ENCODE measurements around the gene GALNT4. TPM values are rescaled to one million over a fixed set of nuclear protein-coding genes. Genes with fewer than 3 reads are reported as not detected.

GALNT4 gene
- total and polyA plus RNA-seq, 2 experiments from 2014 or later, result 1.3 to 4.0 TPM

DNA sequence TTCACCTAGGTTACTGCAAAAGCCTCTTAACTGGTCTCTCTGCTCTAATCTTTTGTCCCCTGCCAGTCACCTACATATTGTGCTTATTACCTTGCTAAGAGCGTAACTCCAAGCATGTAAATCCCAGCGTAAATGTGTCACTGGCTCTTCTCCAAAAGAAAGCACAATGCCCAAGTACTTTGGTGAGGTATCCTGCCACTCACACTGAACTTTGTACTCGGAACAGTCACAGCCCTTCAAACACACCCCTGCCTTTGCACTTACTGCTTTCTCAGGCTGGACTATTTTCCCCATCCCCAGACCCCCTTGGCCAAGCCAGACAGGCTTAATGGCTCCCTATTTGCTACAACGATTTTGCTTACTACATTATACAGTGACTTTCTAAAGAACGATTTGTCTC is 31.7 kb downstream of the GALNT4 start:
- TF ChIP-seq, protein P1, sequence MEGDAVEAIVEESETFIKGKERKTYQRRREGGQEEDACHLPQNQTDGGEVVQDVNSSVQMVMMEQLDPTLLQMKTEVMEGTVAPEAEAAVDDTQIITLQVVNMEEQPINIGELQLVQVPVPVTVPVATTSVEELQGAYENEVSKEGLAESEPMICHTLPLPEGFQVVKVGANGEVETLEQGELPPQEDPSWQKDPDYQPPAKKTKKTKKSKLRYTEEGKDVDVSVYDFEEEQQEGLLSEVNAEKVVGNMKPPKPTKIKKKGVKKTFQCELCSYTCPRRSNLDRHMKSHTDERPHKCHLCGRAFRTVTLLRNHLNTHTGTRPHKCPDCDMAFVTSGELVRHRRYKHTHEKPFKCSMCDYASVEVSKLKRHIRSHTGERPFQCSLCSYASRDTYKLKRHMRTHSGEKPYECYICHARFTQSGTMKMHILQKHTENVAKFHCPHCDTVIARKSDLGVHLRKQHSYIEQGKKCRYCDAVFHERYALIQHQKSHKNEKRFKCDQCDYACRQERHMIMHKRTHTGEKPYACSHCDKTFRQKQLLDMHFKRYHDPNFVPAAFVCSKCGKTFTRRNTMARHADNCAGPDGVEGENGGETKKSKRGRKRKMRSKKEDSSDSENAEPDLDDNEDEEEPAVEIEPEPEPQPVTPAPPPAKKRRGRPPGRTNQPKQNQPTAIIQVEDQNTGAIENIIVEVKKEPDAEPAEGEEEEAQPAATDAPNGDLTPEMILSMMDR (IDR thresholded peaks at IDR 0.05; ENCODE audit: low read depth, low read length), result no peak
- peak in 1 of 2 donors; percentile 11 for DNase-seq (ENCODE audit: low read depth in 1 of 2, low spot score in 1 of 2)
- Histone ChIP-seq H3K36me3 (no peaks in the 10 kb centered on the region), H3K9me3 (ENCODE audit: low read depth) (no peaks in the 10 kb centered on the region), H3K4me3 (no peak overlapping the region), H3K4me1 (ENCODE audit: low read depth) (no peaks in the 10 kb centered on the region), H3K27me3 (no peaks in the 10 kb centered on the region), H3K27ac (no peak overlapping the region)

DNA sequence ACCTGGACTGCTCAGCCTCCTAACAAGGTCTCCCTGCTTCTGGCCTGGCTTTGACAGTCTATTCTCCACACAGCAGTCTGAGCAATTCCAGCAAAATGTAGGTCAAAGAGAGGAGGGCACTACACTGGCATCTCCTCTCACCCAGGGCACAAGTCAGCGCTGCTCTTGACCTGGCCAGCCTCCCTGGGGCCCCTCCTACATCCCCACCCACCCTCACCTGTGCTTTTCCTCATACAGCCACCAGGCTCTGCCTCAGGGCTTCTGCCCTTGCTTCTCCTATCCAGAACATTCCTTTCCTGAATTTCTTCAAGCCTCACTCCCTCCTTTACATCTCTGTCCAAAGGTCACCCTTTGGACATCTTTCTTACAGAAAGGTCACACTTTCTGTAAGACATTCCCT is 33.7 kb downstream of the GALNT4 start:
- no peaks in the 10 kb centered on the region for H3K9me3 ChIP-seq (ENCODE audit: low read depth)
- H3K36me3 ChIP-seq, result no peaks in the 10 kb centered on the region
- H3K27me3 ChIP-seq, result no peaks in the 10 kb centered on the region
- H3K4me1 ChIP-seq (ENCODE audit: low read depth), result no peaks in the 10 kb centered on the region
- no peak for DNase-seq (ENCODE audit: low read depth in 1 of 2, low spot score in 1 of 2)
- H3K4me3 ChIP-seq, result no peak overlapping the region
- H3K27ac ChIP-seq, result no peak overlapping the region
- TF ChIP-seq, protein P1 (IDR thresholded peaks at IDR 0.05; ENCODE audit: low read depth, low read length), result no peak

DNA sequence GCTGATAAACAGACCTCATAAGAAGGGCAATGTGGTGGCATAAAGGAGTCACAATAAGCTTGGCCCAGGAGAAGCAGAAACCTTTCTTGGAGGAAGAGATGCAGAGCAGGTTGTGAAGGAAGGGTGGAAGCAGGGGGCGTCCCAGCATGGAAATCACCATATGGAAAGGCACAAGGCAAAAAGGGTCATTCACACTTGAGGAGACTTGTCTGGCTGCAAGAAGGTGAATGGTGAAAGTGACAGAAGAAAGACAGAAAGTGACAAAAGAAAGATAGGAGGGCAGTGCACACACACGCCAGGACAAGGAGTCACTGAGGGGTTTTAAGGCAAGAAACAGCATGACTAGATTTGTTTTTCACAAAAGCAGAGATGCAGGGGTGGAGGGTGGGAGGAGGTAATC is 38.3 kb downstream of the GALNT4 start:
- Histone ChIP-seq H3K36me3 (no peaks in the 10 kb centered on the region), H3K27ac (no peak overlapping the region), H3K4me1 (ENCODE audit: low read depth) (no peaks in the 10 kb centered on the region), H3K9me3 (ENCODE audit: low read depth) (no peaks in the 10 kb centered on the region), H3K4me3 (no peak overlapping the region), H3K27me3 (no peaks in the 10 kb centered on the region)
- no peak for DNase-seq (ENCODE audit: low read depth in 1 of 2, low spot score in 1 of 2)
- TF ChIP-seq, protein P1 (IDR thresholded peaks at IDR 0.05; ENCODE audit: low read depth, low read length), result no peak

DNA sequence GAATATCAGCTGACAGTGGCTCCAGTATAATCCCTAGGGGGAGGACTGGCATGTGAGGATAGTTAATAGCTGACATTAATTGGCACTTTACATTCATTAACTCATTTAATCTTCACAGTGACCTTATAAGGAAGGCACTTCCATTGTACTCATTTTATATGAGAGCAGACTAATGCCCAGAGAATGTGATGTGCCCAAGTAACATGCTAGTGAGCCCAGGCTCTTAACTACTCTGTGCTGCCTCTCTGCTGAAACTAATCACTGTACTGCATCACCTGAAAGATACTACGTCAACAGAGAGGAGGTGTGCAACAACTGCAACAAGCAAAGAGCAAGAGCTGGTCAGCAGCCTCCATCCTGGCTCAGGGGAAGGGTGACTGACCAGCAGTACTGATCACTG is 40.1 kb downstream of the GALNT4 start:
- TF ChIP-seq, protein P1 (IDR thresholded peaks at IDR 0.05; ENCODE audit: low read depth, low read length), result no peak
- Histone ChIP-seq H3K9me3 (ENCODE audit: low read depth) (no peaks in the 10 kb centered on the region), H3K4me1 (ENCODE audit: low read depth) (no peaks in the 10 kb centered on the region), H3K4me3 (no peak overlapping the region), H3K27me3 (no peaks in the 10 kb centered on the region), H3K27ac (no peak overlapping the region), H3K36me3 (no peaks in the 10 kb centered on the region)
- no peak for DNase-seq (ENCODE audit: low read depth in 1 of 2, low spot score in 1 of 2)

DNA sequence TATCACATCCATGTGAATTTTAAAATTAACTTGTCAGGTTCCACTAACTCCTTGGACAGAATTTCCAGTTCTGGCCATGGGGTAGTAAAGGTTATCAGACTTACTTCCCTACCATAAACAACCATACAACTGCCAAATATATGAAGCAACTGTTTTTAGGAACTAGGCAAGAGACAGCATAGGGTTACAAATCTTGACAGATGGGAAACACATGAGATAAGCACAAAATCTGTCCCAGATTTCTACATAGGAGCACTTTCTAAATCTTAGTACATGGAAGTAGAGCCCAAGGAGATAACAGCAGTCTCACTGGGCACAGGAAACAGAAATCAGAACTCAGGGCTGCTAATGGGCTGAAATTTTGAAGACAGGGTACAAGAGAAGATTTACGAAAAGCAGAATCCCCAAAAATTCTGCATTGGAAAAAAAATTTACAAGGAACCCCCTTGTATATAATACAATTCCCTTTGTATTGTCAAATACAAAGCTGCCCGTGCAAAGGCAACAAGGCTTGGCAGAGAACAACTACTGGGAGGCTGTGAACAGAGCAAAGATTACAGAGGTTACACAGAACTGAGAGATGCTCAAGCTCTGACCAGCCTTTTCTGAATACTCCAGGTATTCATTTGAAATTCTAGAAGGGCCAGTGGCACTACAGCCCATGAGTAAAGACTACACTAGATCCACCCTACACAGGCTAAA is 43.2 kb downstream of the GALNT4 start:
- no peak overlapping the region for H3K4me3 ChIP-seq
- H3K36me3 ChIP-seq, result no peaks in the 10 kb centered on the region
- no peaks in the 10 kb centered on the region for H3K27me3 ChIP-seq
- H3K9me3 ChIP-seq (ENCODE audit: low read depth), result no peaks in the 10 kb centered on the region
- no peak overlapping the region for H3K27ac ChIP-seq
- peak in 1 of 2 donors; percentile 55 for DNase-seq (ENCODE audit: low read depth in 1 of 2, low spot score in 1 of 2)
- TF ChIP-seq, protein P1 (IDR thresholded peaks at IDR 0.05; ENCODE audit: low read depth, low read length), result no peak
- no peaks in the 10 kb centered on the region for H3K4me1 ChIP-seq (ENCODE audit: low read depth)

Measured in cardiac muscle cell (in vitro differentiated cells and primary cell).